ENCODE data around the gene ZNF516. TPM values are rescaled to one million over a fixed set of nuclear protein-coding genes. Genes with fewer than 3 reads are reported as not detected.

Gene ZNF516
- total RNA-seq, 1 donor from 2014 or later = 108 TPM

- DNase-seq (ENCODE audit: low spot score, unreplicated experiment) = no peak
- no peak for TF ChIP-seq CTCF (IDR thresholded peaks at IDR 0.05; ENCODE audit: unreplicated experiment)
- no peaks in the 10 kb centered on the region for H3K36me3 Mint-ChIP-seq (ENCODE audit: insufficient read depth)
- H3K27me3 Mint-ChIP-seq = peaks cover 6% of the 10 kb centered on the region
- no peak overlapping the region for H3K4me3 Mint-ChIP-seq (ENCODE audit: low read depth)
- H3K4me1 Mint-ChIP-seq (ENCODE audit: low read depth) = peaks cover 1% of the 10 kb centered on the region
- H3K27ac Mint-ChIP-seq = no peak overlapping the region
- no peaks in the 10 kb centered on the region for H3K9me3 Mint-ChIP-seq (ENCODE audit: low read depth)
Observed at GRCh38 chr18:76340410-76340809, 154.6 kb downstream of the ZNF516 start.

DNA sequence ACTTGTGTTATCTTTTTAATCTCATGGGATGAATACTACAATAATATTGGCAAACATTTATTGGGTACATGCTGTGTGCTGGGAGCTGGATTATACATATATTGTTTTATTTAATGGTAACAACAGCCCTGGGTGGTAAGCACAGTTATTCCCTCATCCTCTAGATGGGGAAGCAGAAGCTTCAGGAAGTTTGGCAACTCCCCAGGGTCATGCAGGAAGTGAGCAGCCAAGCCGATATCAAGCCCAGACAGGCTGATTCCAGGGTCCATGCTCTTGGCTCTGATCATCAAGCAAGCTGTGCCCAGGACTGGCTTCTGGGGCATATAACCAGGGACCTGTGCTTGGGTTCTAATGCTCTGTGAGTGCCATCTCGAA is 155.8 kb downstream of the ZNF516 start:
- Mint-ChIP-seq H3K27me3 (peaks cover 6% of the 10 kb centered on the region), H3K9me3 (ENCODE audit: low read depth) (no peaks in the 10 kb centered on the region), H3K4me1 (ENCODE audit: low read depth) (peaks cover 1% of the 10 kb centered on the region), H3K27ac (no peak overlapping the region), H3K36me3 (ENCODE audit: insufficient read depth) (no peaks in the 10 kb centered on the region), H3K4me3 (ENCODE audit: low read depth) (no peak overlapping the region)
- DNase-seq (ENCODE audit: low spot score, unreplicated experiment) = no peak
- no peak for TF ChIP-seq CTCF (IDR thresholded peaks at IDR 0.05; ENCODE audit: unreplicated experiment)

DNA sequence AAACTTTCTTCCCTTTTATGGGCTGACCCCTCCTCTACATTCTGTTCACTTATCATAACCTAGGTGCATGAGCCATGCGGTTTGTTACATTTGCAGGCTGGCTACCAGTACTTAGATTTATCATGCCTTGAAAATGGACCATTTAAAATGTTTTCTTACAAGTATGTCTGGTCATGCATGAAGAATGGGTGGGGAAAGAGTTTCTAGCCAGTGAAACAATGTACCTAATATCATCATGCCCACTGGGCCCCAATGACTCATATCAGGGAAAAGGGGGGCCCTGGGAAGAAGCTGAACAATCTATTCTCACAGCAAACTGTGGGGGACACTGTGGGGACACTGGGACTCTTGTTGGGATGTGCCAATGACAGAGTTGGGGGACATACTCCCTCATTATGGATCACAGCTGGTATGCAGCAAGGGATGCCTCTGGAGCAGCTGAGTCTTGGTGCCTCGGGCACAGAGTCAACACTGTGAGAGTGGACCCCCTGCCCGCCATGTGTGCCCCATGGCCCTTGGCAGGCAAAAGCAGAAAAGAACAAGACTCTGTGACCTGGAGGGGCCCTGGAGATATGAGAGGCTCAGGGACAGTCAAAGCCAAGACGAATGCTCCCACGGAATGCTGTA is 156.3 kb downstream of the ZNF516 start:
- Mint-ChIP-seq H3K4me3 (ENCODE audit: low read depth) (no peak overlapping the region), H3K9me3 (ENCODE audit: low read depth) (peaks cover under 1% of the 10 kb centered on the region), H3K27ac (no peak overlapping the region), H3K4me1 (ENCODE audit: low read depth) (peaks cover 1% of the 10 kb centered on the region), H3K36me3 (ENCODE audit: insufficient read depth) (no peaks in the 10 kb centered on the region), H3K27me3 (peaks cover 6% of the 10 kb centered on the region)
- TF ChIP-seq CTCF (IDR thresholded peaks at IDR 0.05; ENCODE audit: unreplicated experiment) = no peak
- DNase-seq (ENCODE audit: low spot score, unreplicated experiment) = no peak

GRCh38 chr18:76338088-76338487 is 157.0 kb downstream of the ZNF516 start:
- Mint-ChIP-seq H3K27me3 (peaks cover 6% of the 10 kb centered on the region), H3K4me1 (ENCODE audit: low read depth) (peaks cover 1% of the 10 kb centered on the region), H3K27ac (no peak overlapping the region), H3K4me3 (ENCODE audit: low read depth) (no peak overlapping the region), H3K36me3 (ENCODE audit: insufficient read depth) (peaks cover 2% of the 10 kb centered on the region), H3K9me3 (ENCODE audit: low read depth) (peaks cover 7% of the 10 kb centered on the region)
- DNase-seq (ENCODE audit: low spot score, unreplicated experiment) = no peak
- TF ChIP-seq CTCF (IDR thresholded peaks at IDR 0.05; ENCODE audit: unreplicated experiment) = no peak

DNA sequence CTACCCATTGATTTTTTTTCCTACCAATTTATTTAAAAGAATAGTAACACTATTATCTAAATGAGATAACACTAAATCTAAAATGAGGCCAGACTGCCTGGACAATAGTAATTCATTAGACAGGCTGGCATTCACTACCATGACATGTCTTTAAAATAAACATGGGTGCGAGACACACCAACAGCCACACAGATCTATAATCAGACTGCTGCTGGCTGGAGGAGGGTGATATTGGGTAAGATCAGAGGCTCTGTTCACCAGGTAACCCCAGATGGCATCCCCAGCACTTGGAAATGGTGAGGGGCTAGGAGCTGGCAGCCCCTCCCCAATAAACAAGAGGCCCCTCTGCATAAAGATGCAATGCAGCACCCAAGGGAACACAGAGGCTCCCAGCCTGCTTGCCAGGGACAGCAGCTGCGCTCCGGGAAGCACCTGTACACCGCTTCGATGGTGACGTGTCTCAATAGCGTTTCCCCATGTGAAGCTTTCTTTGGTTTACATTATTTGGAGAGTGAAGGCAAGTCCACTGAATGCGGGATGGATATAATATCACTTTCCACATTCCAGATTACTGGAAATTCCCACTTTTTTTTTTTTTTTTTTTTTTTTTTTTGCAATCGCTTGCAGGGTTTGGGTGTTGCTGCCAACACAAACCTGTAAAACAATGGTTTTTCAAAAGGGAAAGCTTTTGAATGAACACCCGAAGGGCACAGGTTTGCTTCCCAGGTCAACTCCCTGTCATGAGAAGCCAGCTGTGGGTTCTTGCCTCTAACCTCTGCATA is 159.0 kb downstream of the ZNF516 start:
- Mint-ChIP-seq H3K27ac (no peak overlapping the region), H3K4me1 (ENCODE audit: low read depth) (peaks cover 1% of the 10 kb centered on the region), H3K27me3 (peaks cover 6% of the 10 kb centered on the region), H3K36me3 (ENCODE audit: insufficient read depth) (peaks cover 2% of the 10 kb centered on the region), H3K4me3 (ENCODE audit: low read depth) (no peak overlapping the region), H3K9me3 (ENCODE audit: low read depth) (peaks cover 22% of the 10 kb centered on the region)
- TF ChIP-seq CTCF (IDR thresholded peaks at IDR 0.05; ENCODE audit: unreplicated experiment) = no peak
- DNase-seq (ENCODE audit: low spot score, unreplicated experiment) = no peak
